SU-DHL-6 (cell line): ENCODE results near the gene RPS6KA2.

ENCODE experiments used
- H2AFZ ChIP-seq: fragments of 200-600 bp; sonication (generic); 2 replicates; pipeline ENCODE4 v1.6.1; 2014; ENCODE audit warnings: low read depth, mild to moderate bottlenecking, moderate library complexity, mixed read lengths, antibody characterized with exemption, low read length; ENCODE audit not compliant: severe bottlenecking
- H3F3A ChIP-seq: fragments of 200-600 bp; shearing (Covaris generic); 2 replicates; pipeline ENCODE4 v1.6.0; 2016; ENCODE audit warnings: antibody characterized with exemption, mild to moderate bottlenecking; ENCODE audit not compliant: insufficient read depth
- H3K27ac ChIP-seq: fragments of 200-600 bp; sonication (generic); 2 replicates; pipeline ENCODE4 v1.5.1; 2016; ENCODE audit warnings: low read depth, mild to moderate bottlenecking, low read length, moderate library complexity, mixed read lengths
- H3K27me3 ChIP-seq: fragments of 200-600 bp; sonication (generic), shearing (Covaris generic); 2 replicates; pipeline ENCODE4 v1.6.0; 2014; ENCODE audit warnings: mild to moderate bottlenecking, low read length
- H3K36me3 ChIP-seq: fragments of 200-600 bp; sonication (generic); 2 replicates; pipeline ENCODE4 v1.6.1; 2014; ENCODE audit warnings: mild to moderate bottlenecking, low read length, mixed read lengths
- H3K4me2 ChIP-seq: fragments of 300-600, 200-600 bp; shearing (Covaris generic), sonication (generic); 2 replicates; pipeline ENCODE4 v1.6.0; 2014; ENCODE audit warnings: low read length, low read depth, mild to moderate bottlenecking; ENCODE audit not compliant: poor library complexity, severe bottlenecking
- H3K4me3 ChIP-seq: fragments of 200-600 bp; sonication (generic); 2 replicates; pipeline ENCODE4 v1.5.1; 2014; ENCODE audit warnings: antibody characterized with exemption, low read length, mild to moderate bottlenecking, mixed read lengths; ENCODE audit not compliant: insufficient read depth, poor library complexity, severe bottlenecking
- H3K79me2 ChIP-seq: fragments of 200-600 bp; sonication (generic); 2 replicates; pipeline ENCODE4 v1.6.1; 2014; ENCODE audit warnings: mild to moderate bottlenecking, low read length, moderate library complexity; ENCODE audit not compliant: insufficient read depth
- H3K9ac ChIP-seq: fragments of 200-600 bp; sonication (generic); 2 replicates; pipeline ENCODE4 v1.7.0; 2014; ENCODE audit warnings: mild to moderate bottlenecking, low read length
- H3K9me2 ChIP-seq: fragments of 200-600 bp; sonication (generic); replicated peaks from 2 replicates; pipeline ENCODE4 v1.6.1; 2014; ENCODE audit warnings: low read length; ENCODE audit not compliant: insufficient read depth
- H3K9me3 ChIP-seq: fragments of 200-600 bp; sonication (generic); 2 replicates; pipeline ENCODE4 v1.6.1; 2014; ENCODE audit warnings: low read length, mixed read lengths; ENCODE audit not compliant: insufficient read depth
- H4K20me1 ChIP-seq: fragments of 200-600 bp; sonication (generic); 2 replicates; pipeline ENCODE4 v1.6.1; 2014; ENCODE audit warnings: low read depth, mild to moderate bottlenecking, antibody characterized with exemption, low read length, moderate library complexity, mixed read lengths
- EZH2phosphoT487 ChIP-seq: fragments of 200-600 bp; sonication (generic), shearing (Covaris generic); conservative IDR thresholded peaks from 2 replicates; pipeline ENCODE4 v1.6.1; 2018; ENCODE audit warnings: mild to moderate bottlenecking, antibody characterized with exemption, low read length, moderate library complexity, mixed read lengths
- TF ChIP-seq, protein P1 (sequence below): fragments of 200-600 bp; sonication (generic); IDR thresholded peaks from one replicate; pipeline ENCODE4 v1.5.1; 2017; ENCODE audit warnings: antibody characterized with exemption, mild to moderate bottlenecking, low read length, moderate library complexity; ENCODE audit not compliant: insufficient read depth, poor library complexity, severe bottlenecking

The RPS6KA2 gene

DNA sequence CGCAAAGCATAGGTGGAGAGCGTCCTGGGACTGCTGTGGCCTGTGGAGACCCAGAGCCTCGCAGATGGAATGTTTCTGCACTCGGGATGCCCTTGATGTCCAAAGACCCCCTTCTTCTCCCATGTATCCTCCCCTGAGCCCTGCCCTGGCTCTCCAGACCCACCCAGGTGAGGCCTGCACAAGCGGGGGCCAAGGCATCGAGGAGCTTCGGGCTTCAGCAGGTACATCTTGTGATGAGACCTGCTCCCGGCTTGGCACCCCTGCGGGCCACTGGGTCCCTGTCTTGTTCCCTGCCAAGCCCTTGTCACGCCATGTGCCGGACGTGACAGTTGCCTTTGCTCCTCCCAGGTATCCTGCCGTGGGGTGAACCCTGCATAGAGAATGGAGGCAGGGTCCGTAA, 125.8 kb downstream of the RPS6KA2 start:
- H3K4me2 ChIP-seq, result no peak overlapping the region
- no peaks in the 10 kb centered on the region for H3K36me3 ChIP-seq
- no peak overlapping the region for H3K27ac ChIP-seq
- no peak overlapping the region for H2AFZ ChIP-seq
- H3K4me3 ChIP-seq, result no peak overlapping the region
- no peaks in the 10 kb centered on the region for H3K9me2 ChIP-seq
- H4K20me1 ChIP-seq, result no peaks in the 10 kb centered on the region
- H3F3A ChIP-seq, result no peaks in the 10 kb centered on the region
- no peak overlapping the region for H3K9ac ChIP-seq
- TF ChIP-seq EZH2phosphoT487, result no peak
- TF ChIP-seq, protein P1, sequence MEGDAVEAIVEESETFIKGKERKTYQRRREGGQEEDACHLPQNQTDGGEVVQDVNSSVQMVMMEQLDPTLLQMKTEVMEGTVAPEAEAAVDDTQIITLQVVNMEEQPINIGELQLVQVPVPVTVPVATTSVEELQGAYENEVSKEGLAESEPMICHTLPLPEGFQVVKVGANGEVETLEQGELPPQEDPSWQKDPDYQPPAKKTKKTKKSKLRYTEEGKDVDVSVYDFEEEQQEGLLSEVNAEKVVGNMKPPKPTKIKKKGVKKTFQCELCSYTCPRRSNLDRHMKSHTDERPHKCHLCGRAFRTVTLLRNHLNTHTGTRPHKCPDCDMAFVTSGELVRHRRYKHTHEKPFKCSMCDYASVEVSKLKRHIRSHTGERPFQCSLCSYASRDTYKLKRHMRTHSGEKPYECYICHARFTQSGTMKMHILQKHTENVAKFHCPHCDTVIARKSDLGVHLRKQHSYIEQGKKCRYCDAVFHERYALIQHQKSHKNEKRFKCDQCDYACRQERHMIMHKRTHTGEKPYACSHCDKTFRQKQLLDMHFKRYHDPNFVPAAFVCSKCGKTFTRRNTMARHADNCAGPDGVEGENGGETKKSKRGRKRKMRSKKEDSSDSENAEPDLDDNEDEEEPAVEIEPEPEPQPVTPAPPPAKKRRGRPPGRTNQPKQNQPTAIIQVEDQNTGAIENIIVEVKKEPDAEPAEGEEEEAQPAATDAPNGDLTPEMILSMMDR, result no peak
- no peaks in the 10 kb centered on the region for H3K27me3 ChIP-seq
- H3K79me2 ChIP-seq, result no peaks in the 10 kb centered on the region
- no peaks in the 10 kb centered on the region for H3K9me3 ChIP-seq

GRCh38 chr6:166500246-166500645, 126.8 kb downstream of the RPS6KA2 start:
- no peaks in the 10 kb centered on the region for H3K9me3 ChIP-seq

GRCh38 chr6:166499350-166500163, 127.5 kb downstream of the RPS6KA2 start:
- H3F3A ChIP-seq, result no peaks in the 10 kb centered on the region
- no peak overlapping the region for H2AFZ ChIP-seq
- no peak overlapping the region for H3K4me2 ChIP-seq
- H3K4me3 ChIP-seq, result no peak overlapping the region
- no peaks in the 10 kb centered on the region for H3K79me2 ChIP-seq
- no peaks in the 10 kb centered on the region for H3K27me3 ChIP-seq
- no peaks in the 10 kb centered on the region for H3K9me2 ChIP-seq
- H3K27ac ChIP-seq, result no peak overlapping the region
- H3K36me3 ChIP-seq, result no peaks in the 10 kb centered on the region
- H3K9ac ChIP-seq, result no peak overlapping the region
- H3K9me3 ChIP-seq, result no peaks in the 10 kb centered on the region
- TF ChIP-seq, protein P1, result no peak
- TF ChIP-seq EZH2phosphoT487, result no peak
- H4K20me1 ChIP-seq, result no peaks in the 10 kb centered on the region

More at GRCh38 chr6:166500246-166500645, 126.8 kb downstream of the RPS6KA2 start:
- Histone ChIP-seq H3K4me2 (no peak overlapping the region), H3K27me3 (no peaks in the 10 kb centered on the region), H3K9ac (no peak overlapping the region), H3K9me2 (no peaks in the 10 kb centered on the region), H3K27ac (no peak overlapping the region), H3K79me2 (no peaks in the 10 kb centered on the region), H4K20me1 (no peaks in the 10 kb centered on the region), H3K4me3 (no peak overlapping the region), H3K36me3 (no peaks in the 10 kb centered on the region), H3F3A (no peaks in the 10 kb centered on the region), H2AFZ (no peak overlapping the region)
- no peak for TF ChIP-seq EZH2phosphoT487
- TF ChIP-seq, protein P1, result no peak
